Kidney (tissue), 14 donors: ENCODE data around the gene PRICKLE1. TPM values are rescaled to one million over a fixed set of nuclear protein-coding genes. Genes with fewer than 3 reads are reported as not detected.

Experiments used
- DNase-seq, 5 donors: peaks; one replicate each; pipeline ENCODE4 v3.0.0-alpha.2; 2013 to 2020
- FAIRE-seq: peaks from 2 replicates; lab custom pipeline; 2012; peaks lifted over from hg19 to GRCh38; lab: Jason Lieb, UNC
- H3K27ac ChIP-seq, 2 donors: one replicate each; pipeline ENCODE4 v1.7.0; 2013; ENCODE audit warnings: low read depth in 2 of 2, low read length in 2 of 2, inconsistent platforms in 1 of 2
- H3K27me3 ChIP-seq: one replicate; pipeline ENCODE4 v1.7.1; 2013; ENCODE audit warnings: low read length, inconsistent platforms; ENCODE audit not compliant: control insufficient read depth, insufficient read depth
- H3K36me3 ChIP-seq, 3 donors: one replicate each; pipeline versions ENCODE4 v1.7.0 to v1.7.1; 2013; ENCODE audit warnings: low read length in 3 of 3, control low read depth in 1 of 3, inconsistent platforms in 1 of 3; ENCODE audit not compliant: insufficient read depth in 3 of 3, control insufficient read depth in 2 of 3
- H3K4me1 ChIP-seq, 3 donors: one replicate each; pipeline versions ENCODE4 v1.7.0 to v1.7.1; 2013; ENCODE audit warnings: low read length in 3 of 3, inconsistent platforms in 1 of 3, low read depth in 1 of 3; ENCODE audit not compliant: control insufficient read depth in 2 of 3, insufficient read depth in 2 of 3
- H3K4me3 ChIP-seq, 3 donors: one replicate each; pipeline versions ENCODE4 v1.7.0 to v1.8.1; 2013; ENCODE audit warnings: low read length in 3 of 3, control low read depth in 1 of 3, inconsistent platforms in 1 of 3
- H3K9ac ChIP-seq, 3 donors: one replicate each; pipeline versions ENCODE4 v1.7.0 to v1.7.1; 2013; ENCODE audit warnings: low read length in 3 of 3, control low read depth in 1 of 3, inconsistent platforms in 1 of 3
- H3K9me3 ChIP-seq, 3 donors: one replicate each; pipeline versions ENCODE4 v1.7.0 to v1.7.1; 2013; ENCODE audit warnings: low read length in 3 of 3, control low read depth in 1 of 3, inconsistent platforms in 1 of 3; ENCODE audit not compliant: control insufficient read depth in 2 of 3, insufficient read depth in 1 of 3
- intact Hi-C: fragments of 100-400 bp; cut with DNase I; formaldehyde crosslinking; loops from one replicate; pipeline ENCODE4 v1.11.1; 2022
- polyA plus RNA-seq: library from polyadenylated mRNA; stranded (reverse); fragments of 350-450 nt; fragmentation: Illumina TruSeq; extraction: RNeasy Lipid Tissue Mini Kit (QIAGEN cat#74804); gene quantifications from one replicate; pipeline ENCODE4 v1.2.3, GENCODE V29; 2014; ENCODE audit warnings: low read depth, low replicate concordance; ENCODE audit not compliant: insufficient read depth
- total RNA-seq: library from RNA; stranded (reverse); fragmentation: NEBNext Ultra II Directional; extraction: Animal tissue kit (Norgen Biotek cat#: 25700); gene quantifications from one replicate; pipeline ENCODE4 v1.2.1, GENCODE V29; 2021
- TF ChIP-seq, protein P1 (sequence below): IDR thresholded peaks from 3 replicates; pipeline ENCODE4 v1.5.1; 2012; ENCODE audit warnings: mild to moderate bottlenecking, moderate library complexity, borderline replicate concordance; ENCODE audit not compliant: insufficient read depth; ENCODE audit errors: extremely low read depth
- donor health status: control.
- donor health status: control.
- donor health status: control.
- donor health status: control.
- donor health status: control.
- donor health status: DM: yes; HTN: yes; CAD: no.
- donor health status: Normal renal cell carcinoma (clear cell type).

PRICKLE1 gene
- total and polyA plus RNA-seq, 2 donors from 2014 or later: 3.9 to 21.7 TPM

DNA sequence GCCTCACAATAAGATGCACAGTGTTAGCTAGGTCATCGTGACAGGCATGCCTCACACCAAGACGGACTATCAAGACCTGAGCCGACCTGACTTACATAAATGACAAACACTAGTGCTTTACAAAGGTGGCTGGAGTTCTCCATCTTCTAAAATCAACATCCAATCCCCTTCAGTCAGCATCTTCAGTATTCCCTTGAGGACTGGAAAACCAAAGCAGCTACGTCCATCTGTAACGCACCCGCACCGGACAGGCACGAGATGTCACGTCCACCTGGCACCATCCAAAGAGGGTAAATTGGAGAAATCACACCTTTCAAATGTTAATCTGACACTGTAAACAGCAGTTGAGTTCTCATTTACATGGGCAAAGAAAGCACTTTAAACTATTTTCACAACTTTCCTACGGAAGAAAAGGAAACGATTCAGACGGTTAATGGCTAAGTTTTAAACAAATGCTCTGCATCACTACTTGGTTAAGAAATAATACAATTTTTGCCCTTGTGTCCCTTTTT, 130.2 kb downstream of the PRICKLE1 start:
- H3K27me3 ChIP-seq: no peaks in the 10 kb centered on the region
- no peak overlapping the region for H3K27ac ChIP-seq
- no peaks in the 10 kb centered on the region for H3K9me3 ChIP-seq
- H3K36me3 ChIP-seq: peaks cover 0 to 7% (median under 1%) of the 10 kb centered on the region in 3 donors
- TF ChIP-seq, protein P1, sequence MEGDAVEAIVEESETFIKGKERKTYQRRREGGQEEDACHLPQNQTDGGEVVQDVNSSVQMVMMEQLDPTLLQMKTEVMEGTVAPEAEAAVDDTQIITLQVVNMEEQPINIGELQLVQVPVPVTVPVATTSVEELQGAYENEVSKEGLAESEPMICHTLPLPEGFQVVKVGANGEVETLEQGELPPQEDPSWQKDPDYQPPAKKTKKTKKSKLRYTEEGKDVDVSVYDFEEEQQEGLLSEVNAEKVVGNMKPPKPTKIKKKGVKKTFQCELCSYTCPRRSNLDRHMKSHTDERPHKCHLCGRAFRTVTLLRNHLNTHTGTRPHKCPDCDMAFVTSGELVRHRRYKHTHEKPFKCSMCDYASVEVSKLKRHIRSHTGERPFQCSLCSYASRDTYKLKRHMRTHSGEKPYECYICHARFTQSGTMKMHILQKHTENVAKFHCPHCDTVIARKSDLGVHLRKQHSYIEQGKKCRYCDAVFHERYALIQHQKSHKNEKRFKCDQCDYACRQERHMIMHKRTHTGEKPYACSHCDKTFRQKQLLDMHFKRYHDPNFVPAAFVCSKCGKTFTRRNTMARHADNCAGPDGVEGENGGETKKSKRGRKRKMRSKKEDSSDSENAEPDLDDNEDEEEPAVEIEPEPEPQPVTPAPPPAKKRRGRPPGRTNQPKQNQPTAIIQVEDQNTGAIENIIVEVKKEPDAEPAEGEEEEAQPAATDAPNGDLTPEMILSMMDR: no peak
- H3K9ac ChIP-seq: no peak overlapping the region
- no peaks in the 10 kb centered on the region for H3K4me1 ChIP-seq
- DNase-seq (no peak), FAIRE-seq (no peak)
- intact Hi-C loops: no loop called here
- H3K4me3 ChIP-seq: no peak overlapping the region

- TF ChIP-seq, protein P1: no peak
- FAIRE-seq: no peak
- intact Hi-C loops: no loop called here
These were observed 131.0 kb downstream of the PRICKLE1 start for GRCh38 chr12:42458575-42458974.

GRCh38 chr12:42450248-42450647, 139.3 kb downstream of the PRICKLE1 start:
- FAIRE-seq: no peak
- intact Hi-C loops: no loop called here
- TF ChIP-seq, protein P1: no peak

More at GRCh38 chr12:42458575-42458974, 131.0 kb downstream of the PRICKLE1 start:
- Histone ChIP-seq H3K4me3 (no peak overlapping the region), H3K27me3 (no peaks in the 10 kb centered on the region), H3K36me3 (peaks cover 0 to 4% (median 0%) of the 10 kb centered on the region in 3 donors), H3K9ac (no peak overlapping the region), H3K4me1 (no peaks in the 10 kb centered on the region), H3K27ac (no peak overlapping the region), H3K9me3 (no peaks in the 10 kb centered on the region)
- DNase-seq: no peak

GRCh38 chr12:42448841-42449240, 140.7 kb downstream of the PRICKLE1 start:
- Histone ChIP-seq H3K4me1 (no peaks in the 10 kb centered on the region), H3K27ac (no peak overlapping the region), H3K9me3 (peaks cover 0 to 9% (median 0%) of the 10 kb centered on the region in 3 donors), H3K4me3 (no peak overlapping the region), H3K36me3 (no peaks in the 10 kb centered on the region), H3K9ac (no peak overlapping the region), H3K27me3 (no peaks in the 10 kb centered on the region)
- DNase-seq (no peak), FAIRE-seq (no peak)
- intact Hi-C loops: no loop called here
- TF ChIP-seq, protein P1: no peak

More at GRCh38 chr12:42450248-42450647, 139.3 kb downstream of the PRICKLE1 start:
- Histone ChIP-seq H3K27ac (no peak overlapping the region), H3K4me3 (no peak overlapping the region), H3K9ac (no peak overlapping the region), H3K27me3 (no peaks in the 10 kb centered on the region), H3K4me1 (no peaks in the 10 kb centered on the region), H3K36me3 (no peaks in the 10 kb centered on the region), H3K9me3 (no peaks in the 10 kb centered on the region)
- no peak for DNase-seq
